GM20431 (cell line): Measurements from ENCODE around the gene NFASC.

Experiments
- in situ Hi-C: fragments of 300-500 bp; cut with MseI, MboI; formaldehyde crosslinking; loops from one replicate; pipeline ENCODE4 v1.15.0; 2020; ENCODE audit warnings: low sequenced_read_pairs; ENCODE audit not compliant: unreplicated experiment

Gene NFASC

DNA sequence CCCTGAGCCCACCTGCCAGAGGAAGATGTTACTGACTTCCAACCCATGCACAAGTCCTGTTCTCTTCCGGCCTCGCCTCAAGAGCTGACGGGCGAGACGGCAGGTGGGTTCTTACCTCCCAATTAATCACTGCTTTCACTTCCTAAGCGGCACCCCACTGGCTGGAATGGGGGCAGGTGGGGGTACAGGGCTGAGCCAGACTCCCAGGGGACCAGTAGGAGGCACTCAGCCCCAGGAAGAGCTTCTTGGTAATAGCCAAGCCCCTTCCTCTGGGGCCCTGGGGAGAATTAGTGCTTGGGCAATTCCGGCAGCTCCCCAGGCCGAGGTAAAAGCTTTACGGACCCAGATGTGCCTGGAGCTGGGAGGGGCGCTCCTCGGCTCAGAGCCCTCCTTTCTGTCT is 182.0 kb downstream of the NFASC start:
- in situ Hi-C loops = no loop called here

DNA sequence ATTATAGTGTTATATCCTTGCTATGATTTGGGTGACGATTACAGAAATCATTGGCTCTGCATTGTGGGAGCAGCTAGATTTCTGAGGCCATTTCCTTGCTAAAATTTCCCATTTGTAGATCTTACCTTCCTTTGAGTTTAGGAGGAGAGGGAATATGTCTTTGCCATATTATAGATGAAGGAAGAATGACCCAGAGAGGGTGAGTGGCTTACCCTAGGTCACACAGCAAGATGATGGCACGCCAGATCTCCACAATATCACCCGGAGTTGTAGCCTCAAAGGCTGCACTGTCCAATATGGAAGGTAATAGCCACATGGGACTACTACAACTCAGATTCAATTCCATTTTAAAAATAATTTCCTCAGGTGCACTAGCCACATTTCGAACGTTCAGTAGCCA is 182.6 kb downstream of the NFASC start:
- in situ Hi-C loops = no loop called here

DNA sequence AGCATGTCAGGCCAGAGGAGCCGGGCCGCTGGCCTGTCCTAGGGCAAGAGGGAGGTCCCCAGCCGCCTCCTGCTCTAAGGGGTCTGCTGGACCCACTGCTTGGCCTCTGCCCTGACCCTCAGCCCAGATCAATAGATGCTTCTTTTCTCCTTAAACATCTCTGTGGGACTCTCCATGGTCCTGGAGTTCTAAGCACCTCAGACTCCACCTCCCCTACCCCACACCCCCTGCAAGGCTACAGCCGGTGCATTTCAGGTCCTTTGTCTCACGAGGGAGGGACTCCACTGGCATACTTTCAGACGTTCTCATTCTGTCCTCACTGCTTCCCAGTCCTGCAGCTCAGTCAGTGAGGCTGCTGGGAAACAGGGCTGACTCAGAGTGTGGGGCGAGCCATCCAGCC is 183.4 kb downstream of the NFASC start:
- in situ Hi-C loops = no loop called here

DNA sequence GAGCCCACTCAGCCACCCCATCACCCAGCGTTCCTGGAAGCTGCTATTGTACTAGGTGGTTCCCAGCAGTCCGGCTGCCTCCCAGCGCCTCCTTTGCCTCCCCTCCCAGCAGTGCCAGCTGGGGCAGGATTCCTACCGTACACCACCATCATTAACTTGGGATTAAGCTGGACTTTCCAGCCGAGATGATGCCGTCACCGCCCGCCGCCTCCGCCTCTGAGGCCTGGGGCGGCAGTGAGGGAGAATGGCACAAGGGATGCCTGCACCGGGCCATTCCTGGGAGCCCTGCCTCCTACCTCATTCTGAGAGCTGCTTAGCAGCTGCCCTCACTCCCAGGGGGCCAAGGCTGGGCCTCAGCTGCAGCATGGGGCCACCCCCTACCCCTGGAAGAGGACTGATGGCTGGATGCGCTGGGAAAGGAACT is 185.5 kb downstream of the NFASC start:
- in situ Hi-C loops = no loop called here

DNA sequence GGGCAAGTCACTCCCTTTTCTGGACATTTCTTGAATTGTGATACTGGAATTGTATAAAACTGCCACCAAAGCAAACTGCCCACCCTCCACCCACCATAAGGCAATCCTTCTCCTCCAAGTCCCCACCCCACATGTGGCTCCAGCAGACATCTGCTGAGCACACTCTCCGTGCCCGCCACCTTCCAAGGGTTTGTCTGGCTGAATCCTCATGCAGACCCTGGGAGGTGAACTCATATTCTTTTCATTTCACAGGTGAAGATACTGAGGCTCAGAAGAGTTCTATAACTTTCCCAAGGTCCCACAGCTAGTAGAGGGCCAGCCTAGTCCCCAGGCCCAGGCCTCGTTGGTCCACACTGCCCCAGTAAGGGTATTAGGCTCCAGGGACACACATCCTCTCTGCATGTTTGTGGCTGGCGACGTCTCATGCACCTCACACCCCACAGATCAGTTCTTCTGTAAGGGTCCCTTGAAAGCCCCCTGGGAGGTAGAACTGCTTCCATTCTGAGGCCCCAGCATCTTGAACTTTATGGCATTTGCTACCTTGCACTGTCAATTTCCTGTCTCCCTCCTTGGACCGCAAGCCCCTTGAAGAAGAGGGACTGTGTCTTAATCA is 186.4 kb downstream of the NFASC start:
- in situ Hi-C loops = no loop called here

DNA sequence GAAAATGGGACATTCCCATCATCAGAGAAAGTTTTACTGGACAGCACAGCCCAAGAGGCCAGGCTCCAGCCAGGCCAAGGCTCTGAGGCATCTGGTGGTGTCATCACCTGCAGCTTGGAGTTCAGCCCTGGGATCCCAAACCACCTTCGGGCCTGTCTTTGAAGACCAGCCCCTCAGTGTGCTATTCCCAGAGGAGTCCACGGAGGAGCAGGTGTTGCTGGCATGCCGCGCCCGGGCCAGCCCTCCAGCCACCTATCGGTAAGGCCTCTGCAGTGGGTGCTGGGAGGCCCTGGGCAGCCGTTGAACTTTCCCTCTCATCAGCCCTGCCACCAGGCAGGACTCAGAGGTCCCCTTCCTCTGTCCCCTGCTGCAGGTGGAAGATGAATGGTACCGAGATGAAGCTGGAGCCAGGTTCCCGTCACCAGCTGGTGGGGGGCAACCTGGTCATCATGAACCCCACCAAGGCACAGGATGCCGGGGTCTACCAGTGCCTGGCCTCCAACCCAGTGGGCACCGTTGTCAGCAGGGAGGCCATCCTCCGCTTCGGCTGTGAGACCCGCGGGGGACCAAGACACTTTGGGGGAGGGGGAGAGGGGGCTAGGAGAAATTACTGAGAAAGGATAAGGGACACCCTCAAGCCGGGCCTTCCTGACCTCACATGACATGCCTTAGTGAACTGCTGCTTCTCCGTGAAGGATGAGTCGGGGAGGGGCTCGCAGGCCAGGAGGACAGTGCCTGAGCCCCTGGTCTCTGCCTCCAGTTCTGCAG is 187.3 kb downstream of the NFASC start:
- in situ Hi-C loops = no loop called here

DNA sequence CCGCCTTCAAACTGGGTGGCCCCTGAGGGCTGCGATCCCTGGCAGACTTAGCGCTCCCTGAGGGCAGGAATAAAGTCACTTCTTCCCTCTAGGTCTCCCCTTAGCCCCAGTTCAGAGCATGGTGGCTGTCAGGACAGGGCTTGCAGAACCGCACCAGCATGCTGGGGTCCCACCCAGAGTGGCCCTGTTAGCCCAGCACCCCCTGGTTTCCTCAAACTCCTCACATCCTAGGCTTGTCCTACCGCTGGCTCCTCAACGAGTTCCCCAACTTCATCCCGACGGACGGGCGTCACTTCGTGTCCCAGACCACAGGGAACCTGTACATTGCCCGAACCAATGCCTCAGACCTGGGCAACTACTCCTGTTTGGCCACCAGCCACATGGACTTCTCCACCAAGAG is 188.2 kb downstream of the NFASC start:
- in situ Hi-C loops = no loop called here

DNA sequence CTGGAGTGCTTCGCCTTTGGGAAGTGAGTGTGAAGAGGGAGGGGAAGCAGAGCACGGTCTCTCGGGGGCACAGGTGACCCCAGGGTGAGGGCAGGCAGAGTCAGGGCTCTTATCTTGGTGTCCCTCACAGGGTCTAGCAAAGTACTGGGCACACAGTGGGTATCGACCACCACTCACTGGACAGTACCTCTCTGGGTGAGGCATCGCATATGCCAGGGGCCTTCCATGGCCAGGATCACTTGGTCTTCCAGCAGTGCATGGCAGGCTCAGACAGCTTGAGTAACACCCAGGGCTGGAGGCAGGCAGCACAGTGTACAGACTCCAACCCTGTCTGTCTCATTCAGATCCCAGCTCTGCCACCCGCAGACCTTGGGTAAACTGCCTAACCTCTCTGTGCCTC is 189.0 kb downstream of the NFASC start:
- in situ Hi-C loops = no loop called here

DNA sequence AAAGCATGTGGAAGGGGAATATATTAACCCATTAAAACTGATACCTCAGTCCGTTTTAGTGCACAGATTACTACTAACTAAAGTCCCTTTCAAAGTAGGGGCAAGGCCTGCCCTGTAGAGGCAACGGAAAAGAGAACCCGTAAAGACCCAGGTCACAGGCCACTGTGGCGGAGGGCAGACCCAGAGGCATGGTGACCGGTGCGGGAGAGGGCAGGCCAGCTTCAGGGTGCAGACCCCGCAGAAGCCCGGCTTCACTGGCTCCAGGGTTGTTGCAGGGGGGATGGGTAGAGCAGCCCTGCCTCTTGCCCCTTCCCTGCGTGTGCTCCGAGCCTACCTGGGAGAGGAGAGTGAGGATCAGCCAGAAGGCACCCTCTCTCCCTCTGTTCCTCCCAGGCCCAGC is 190.1 kb downstream of the NFASC start:
- in situ Hi-C loops = no loop called here

DNA sequence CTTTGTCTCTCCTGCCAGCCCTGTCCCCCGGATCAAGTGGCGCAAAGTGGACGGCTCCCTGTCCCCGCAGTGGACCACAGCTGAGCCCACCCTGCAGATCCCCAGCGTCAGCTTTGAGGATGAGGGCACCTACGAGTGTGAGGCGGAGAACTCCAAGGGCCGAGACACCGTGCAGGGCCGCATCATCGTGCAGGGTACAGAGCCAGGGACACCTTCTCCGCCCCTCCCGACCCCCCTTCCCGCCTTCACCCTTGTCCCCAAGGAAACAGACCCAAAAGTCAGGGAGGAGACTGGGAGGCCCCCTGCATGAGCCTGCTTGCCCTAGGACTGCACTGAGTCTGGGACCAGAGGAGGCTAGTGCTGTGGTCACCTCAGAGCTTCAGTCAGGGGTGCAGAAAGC is 190.6 kb downstream of the NFASC start:
- in situ Hi-C loops = no loop called here

DNA sequence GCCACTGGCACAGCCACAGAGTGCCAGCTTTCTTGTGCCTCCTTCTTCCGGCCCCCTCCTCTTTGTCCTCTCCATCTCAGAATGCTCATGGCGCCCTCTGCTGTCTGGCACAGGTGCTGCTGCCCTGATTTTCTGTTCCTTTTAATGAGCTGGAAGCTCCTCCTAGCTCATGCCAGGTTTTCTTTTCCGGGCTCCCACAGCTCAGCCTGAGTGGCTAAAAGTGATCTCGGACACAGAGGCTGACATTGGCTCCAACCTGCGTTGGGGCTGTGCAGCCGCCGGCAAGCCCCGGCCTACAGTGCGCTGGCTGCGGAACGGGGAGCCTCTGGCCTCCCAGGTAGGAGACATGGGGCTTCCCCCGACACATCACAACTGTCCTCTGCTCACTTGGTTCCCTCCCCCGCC is 191.0 kb downstream of the NFASC start:
- in situ Hi-C loops = no loop called here

DNA sequence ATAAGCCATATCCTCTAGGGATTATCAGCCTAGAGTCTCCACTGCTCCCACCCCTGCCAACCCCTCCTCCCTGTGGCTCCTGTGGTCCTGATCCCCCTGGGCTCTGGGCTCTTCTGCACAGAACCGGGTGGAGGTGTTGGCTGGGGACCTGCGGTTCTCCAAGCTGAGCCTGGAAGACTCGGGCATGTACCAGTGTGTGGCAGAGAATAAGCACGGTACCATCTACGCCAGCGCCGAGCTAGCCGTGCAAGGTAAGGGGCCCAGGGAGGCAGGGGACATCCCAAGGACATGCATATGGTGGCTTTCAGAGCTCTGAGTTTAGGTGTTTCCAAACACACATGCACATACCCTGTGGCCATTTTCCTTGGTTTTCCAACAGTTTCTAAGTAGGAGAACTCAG is 191.7 kb downstream of the NFASC start:
- in situ Hi-C loops = no loop called here

DNA sequence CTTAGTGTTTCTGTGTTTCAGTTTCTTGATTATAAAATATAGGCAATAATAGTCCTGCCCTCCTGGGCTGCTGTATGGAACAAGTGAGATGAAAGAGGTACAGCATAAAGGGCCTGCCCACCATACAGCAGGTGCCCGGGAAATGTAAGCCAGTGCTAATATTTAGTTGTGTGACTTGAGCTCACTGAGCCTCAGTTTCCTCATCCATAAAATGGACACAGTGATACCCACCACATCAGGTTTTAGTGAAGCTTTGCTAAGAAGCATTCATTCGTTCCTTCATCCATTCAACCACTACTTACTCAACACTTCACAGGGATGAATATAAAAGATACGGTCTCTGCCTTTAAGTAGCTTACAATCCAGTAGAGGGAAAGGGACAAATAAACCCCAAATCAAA is 192.2 kb downstream of the NFASC start:
- in situ Hi-C loops = no loop called here

DNA sequence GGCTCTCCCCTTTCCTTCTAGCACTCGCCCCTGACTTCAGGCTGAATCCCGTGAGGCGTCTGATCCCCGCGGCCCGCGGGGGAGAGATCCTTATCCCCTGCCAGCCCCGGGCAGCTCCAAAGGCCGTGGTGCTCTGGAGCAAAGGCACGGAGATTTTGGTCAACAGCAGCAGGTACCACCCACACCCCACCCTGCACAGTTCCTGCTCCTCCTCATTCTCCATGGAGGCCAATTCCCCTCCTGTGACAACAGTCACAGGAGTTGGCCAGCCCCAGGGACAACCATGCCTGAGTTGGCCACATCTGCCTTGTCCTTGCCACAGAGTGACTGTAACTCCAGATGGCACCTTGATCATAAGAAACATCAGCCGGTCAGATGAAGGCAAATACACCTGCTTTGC is 193.6 kb downstream of the NFASC start:
- in situ Hi-C loops = no loop called here

DNA sequence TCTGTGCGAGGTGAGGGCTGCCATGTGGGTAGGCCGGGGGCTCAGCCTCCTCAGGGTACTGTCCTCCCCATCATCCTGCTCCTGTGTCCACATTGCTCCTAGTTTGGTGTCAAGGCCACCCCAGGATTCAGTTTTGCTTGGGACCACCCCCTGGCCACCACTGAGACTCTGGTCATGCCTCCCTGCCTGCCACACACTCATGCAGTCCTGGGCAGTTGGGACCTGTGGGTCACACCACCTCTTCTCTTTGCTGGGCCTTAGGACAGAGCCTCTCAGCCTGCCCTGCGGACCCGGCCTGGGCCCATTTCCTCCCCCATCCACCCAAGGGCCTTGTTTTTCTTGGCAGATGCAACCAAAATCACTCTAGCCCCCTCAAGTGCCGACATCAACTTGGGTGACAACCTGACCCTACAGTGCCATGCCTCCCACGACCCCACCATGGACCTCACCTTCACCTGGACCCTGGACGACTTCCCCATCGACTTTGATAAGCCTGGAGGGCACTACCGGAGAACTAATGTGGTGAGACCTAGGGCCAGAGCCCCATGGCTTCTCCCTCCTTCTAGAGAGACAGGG is 194.2 kb downstream of the NFASC start:
- in situ Hi-C loops = no loop called here

DNA sequence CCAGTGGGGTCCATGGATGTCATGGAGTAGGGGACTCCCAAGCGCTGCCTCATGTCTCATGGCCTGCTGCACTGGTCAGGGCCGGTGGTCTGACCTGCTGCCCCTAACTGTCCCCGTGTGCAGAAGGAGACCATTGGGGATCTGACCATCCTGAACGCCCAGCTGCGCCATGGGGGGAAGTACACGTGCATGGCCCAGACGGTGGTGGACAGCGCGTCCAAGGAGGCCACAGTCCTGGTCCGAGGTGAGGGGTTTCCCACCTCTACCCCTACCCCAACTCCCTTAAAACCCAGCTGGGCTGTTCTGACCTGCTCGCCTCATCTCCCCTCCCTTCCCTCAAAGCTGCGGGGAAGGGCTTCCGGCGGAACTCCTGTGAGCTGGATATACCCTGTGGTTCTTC is 195.0 kb downstream of the NFASC start:
- in situ Hi-C loops = no loop called here

DNA sequence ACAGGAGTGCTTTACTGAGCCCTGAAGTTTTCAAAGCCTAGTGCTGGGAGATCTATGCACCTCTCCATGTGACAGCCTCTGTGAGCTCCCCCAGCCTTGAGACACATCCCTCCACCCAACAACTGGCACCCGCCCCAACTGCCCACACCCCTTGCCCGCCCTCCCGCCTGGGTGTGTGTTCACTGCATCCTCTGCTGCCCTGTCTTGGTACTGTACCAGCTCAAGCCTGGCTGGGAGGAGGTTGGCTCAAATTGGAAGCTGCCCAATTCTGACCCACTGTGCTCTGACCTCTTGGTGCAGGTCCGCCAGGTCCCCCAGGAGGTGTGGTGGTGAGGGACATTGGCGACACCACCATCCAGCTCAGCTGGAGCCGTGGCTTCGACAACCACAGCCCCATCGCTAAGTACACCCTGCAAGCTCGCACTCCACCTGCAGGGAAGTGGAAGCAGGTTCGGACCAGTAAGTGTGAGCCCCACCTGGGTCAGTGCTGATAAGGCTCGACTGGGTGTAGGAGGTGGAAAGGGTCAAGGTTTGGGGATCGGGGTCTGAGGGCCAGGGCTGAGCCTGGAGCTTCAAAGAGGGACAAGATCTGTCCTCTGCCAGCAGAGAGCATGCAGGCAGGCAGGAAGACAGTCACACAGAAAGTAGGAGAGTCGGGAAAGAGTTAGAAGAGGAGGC is 195.6 kb downstream of the NFASC start:
- in situ Hi-C loops = no loop called here

DNA sequence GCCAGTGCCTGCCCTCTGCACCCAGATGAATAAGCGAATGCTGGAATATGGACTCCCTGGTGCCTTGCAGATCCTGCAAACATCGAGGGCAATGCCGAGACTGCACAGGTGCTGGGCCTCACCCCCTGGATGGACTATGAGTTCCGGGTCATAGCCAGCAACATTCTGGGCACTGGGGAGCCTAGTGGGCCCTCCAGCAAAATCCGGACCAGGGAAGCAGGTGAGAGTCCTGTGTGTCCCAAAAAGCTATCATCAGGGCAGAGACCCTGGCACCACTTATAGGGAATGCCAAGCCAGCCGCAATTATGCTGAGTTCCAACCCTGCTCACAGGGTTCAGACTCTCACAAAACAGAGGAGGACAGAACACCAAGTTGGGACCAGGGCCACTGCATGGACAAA is 196.4 kb downstream of the NFASC start:
- in situ Hi-C loops = no loop called here

DNA sequence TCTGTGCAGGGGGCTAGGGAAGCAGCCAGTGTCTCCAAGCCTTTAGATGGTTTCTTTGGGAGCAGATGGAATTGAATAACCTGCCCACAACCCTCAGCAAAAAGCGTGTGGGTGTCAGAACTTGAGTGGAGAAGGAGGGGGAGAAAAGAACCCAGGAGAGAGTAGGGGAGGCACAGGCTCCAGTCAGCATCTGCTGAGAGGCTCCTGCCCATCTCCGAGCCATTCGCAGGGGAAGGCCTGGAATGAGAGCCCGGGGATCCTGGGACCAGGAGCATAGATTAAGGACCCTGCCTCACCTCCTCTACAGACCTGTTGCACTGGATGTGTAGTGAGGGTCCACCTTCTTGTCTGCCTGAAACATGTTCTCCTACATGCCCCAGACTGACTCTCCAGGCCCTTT is 197.3 kb downstream of the NFASC start:
- in situ Hi-C loops = no loop called here

DNA sequence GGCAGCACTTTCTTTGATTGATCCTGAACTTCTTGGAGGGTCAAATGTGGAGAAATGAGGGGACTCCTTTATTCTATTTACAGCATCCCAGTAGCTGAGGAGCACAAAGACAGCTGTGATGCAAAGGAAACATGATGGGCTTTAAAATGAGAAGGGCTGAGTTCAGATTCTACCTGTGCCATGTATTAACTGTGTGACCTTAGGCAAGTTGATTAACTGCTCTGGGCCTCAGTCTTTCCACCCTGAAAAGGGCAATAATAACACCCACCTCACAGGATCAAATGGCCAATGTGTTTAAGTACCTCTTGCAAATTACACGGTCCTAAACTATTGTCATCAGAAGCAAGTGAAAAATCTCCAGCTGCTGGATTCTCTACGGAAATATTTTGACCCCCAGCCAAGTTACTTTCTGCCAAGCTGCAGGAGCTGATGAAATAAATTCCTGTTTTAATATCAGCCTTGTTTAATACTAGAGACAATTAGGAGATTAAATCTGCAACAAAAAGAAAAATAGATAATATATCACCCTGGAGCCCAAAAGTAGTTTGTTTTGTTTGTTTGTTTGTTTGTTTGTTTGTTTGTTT is 197.9 kb downstream of the NFASC start:
- in situ Hi-C loops = no loop called here
